Liver (tissue), 3 donors: ENCODE results near the gene CLPSL2.

ENCODE experiments used
- JUND ChIP-seq, 2 donors: IDR thresholded peaks; 2 replicates each; pipeline ENCODE4 v1.6.1; 2016; ENCODE audit warnings: antibody characterized with exemption in 2 of 2
- TAF1 ChIP-seq: conservative IDR thresholded peaks from 2 replicates; pipeline ENCODE4 v1.6.1; 2016; ENCODE audit warnings: antibody characterized with exemption, mild to moderate bottlenecking
- TF ChIP-seq, protein P1 (sequence below): fragments of 150-350 bp; IDR thresholded peaks from 2 replicates; pipeline ENCODE4 v1.5.1; 2017; ENCODE audit warnings: improper control_type of control experiment, low read depth, low read length; ENCODE audit not compliant: missing input control
- TF ChIP-seq, protein P2 (sequence below): IDR thresholded peaks from 2 replicates; pipeline ENCODE4 v1.6.1; 2016; ENCODE audit warnings: antibody characterized with exemption
- donor health status: healthy.
- donor health status: healthy.

DNA sequence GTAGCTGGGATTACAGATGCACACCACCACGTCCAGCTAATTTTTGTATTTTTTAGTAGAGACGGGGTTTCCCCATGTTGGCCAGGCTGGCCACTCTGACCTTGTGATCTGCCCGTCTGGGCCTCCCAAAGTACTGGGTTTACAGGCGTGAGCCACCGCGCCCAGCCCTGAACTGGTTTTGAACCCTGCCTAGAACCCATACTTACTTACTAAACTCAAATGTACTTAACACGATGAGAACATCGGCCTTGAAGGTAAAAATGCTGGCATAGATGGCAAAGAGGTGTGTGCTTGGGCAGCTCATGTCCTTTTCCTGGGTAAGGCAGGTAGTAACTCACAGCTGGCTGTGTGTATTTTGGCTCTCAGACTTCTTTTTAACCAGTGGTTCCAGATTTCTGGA is 42.8 kb upstream of the CLPSL2 start:
- TF ChIP-seq, protein P1, sequence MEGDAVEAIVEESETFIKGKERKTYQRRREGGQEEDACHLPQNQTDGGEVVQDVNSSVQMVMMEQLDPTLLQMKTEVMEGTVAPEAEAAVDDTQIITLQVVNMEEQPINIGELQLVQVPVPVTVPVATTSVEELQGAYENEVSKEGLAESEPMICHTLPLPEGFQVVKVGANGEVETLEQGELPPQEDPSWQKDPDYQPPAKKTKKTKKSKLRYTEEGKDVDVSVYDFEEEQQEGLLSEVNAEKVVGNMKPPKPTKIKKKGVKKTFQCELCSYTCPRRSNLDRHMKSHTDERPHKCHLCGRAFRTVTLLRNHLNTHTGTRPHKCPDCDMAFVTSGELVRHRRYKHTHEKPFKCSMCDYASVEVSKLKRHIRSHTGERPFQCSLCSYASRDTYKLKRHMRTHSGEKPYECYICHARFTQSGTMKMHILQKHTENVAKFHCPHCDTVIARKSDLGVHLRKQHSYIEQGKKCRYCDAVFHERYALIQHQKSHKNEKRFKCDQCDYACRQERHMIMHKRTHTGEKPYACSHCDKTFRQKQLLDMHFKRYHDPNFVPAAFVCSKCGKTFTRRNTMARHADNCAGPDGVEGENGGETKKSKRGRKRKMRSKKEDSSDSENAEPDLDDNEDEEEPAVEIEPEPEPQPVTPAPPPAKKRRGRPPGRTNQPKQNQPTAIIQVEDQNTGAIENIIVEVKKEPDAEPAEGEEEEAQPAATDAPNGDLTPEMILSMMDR: no peak
- TF ChIP-seq, protein P2, sequence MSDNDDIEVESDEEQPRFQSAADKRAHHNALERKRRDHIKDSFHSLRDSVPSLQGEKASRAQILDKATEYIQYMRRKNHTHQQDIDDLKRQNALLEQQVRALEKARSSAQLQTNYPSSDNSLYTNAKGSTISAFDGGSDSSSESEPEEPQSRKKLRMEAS: peak; percentile 14
- TF ChIP-seq TAF1: no peak
- TF ChIP-seq JUND (IDR thresholded peaks at IDR 0.05): no peak
